Gastrocnemius medialis (tissue), 4 donors: ENCODE data around the gene BNC2.

Source experiments
- POLR2A ChIP-seq, 2 donors: fragments of 450-650 bp; IDR thresholded peaks; one replicate each; pipeline ENCODE4 v1.6.1; 2017; ENCODE audit warnings: antibody characterized with exemption in 2 of 2, mild to moderate bottlenecking in 2 of 2, moderate library complexity in 2 of 2
- TF ChIP-seq, protein P1 (sequence below), 5 experiments: fragments of 450-650 bp in 3 of 5; fragments of 200-600 bp in 2 of 5; sonication (generic) in 2 of 5; IDR thresholded peaks in 4 of 5; conservative IDR thresholded peaks in 1 of 5; 1 replicate in 4 of 5; 2 replicates in 1 of 5; pipeline ENCODE4 v1.5.1; 2016 to 2019; ENCODE audit warnings: antibody characterized with exemption in 5 of 5, mild to moderate bottlenecking in 3 of 5, moderate library complexity in 3 of 5

DNA sequence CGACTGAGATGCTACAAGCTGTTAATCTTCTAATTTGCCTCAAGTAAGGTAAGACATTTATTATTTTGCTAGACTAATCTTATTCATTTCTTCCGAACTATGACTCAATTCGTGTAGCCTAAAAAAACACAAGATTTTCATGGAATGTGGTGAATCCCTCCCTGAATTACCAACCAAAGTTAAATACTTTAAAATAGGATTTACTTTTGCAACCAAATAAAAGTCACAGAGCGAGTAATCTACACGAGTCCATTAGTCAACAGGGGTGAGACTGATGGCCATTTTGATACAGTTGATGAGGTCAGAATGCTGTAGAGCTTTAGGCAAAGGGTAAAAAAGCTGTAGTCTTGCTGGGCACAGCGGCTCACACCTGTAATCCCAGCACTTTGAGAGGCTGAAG is 13.1 kb upstream of the BNC2 start:
- TF ChIP-seq, protein P1, sequence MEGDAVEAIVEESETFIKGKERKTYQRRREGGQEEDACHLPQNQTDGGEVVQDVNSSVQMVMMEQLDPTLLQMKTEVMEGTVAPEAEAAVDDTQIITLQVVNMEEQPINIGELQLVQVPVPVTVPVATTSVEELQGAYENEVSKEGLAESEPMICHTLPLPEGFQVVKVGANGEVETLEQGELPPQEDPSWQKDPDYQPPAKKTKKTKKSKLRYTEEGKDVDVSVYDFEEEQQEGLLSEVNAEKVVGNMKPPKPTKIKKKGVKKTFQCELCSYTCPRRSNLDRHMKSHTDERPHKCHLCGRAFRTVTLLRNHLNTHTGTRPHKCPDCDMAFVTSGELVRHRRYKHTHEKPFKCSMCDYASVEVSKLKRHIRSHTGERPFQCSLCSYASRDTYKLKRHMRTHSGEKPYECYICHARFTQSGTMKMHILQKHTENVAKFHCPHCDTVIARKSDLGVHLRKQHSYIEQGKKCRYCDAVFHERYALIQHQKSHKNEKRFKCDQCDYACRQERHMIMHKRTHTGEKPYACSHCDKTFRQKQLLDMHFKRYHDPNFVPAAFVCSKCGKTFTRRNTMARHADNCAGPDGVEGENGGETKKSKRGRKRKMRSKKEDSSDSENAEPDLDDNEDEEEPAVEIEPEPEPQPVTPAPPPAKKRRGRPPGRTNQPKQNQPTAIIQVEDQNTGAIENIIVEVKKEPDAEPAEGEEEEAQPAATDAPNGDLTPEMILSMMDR (IDR thresholded peaks at IDR 0.05 in 4 of 5, conservative IDR thresholded peaks at IDR 0.05 in 1 of 5): no peak
- TF ChIP-seq POLR2A (IDR thresholded peaks at IDR 0.05): no peak
